ENCODE results near the gene AACS.

Gene AACS

DNA sequence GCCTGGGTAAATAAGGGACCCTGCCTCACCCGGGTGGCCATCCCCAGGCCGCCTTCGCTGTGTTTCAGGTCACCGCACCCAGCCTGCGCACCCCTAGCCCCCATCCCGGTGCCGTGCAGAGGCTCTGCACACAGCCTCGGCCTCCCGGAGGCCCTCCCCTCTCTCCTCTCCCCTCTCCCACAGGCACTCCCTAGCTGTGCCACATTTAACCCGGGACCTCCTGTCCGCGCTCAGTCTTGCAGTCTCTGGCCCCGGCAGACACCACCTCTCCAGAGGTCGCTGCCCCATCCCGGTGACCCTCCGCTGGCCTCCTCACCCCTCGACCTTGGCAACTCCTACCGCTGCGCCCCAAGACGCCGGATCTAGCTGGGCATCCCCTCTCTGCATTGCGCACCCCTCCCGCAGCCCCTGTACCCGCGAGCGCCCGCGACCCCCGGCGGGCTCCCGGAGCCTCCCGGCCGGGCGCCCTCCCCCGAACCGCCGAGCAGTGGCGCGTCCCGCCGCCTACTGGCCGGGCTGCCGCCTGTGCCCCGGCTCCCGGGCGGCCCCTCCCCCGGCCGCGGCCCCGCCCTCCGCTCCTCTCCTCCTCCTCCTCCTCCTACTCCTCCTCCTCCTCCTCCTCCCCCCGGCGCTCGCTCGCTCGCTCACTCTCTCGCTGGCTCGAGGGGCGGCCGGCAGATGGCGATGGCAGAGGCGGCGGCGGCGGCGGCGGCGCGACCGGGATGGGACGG, 120.7 kb downstream of the AACS start, which contains the start of gene TMEM132B:
TMEM132B (plus strand) TSS at position 647 of the 731 bp plus-strand sequence.
- TF ChIP-seq FOXP2 (optimal IDR thresholded peaks at IDR 0.05; ENCODE audit: borderline replicate concordance, extremely low read depth, extremely low read length, insufficient read depth) (no peak), SIN3A (IDR thresholded peaks at IDR 0.05; ENCODE audit: borderline replicate concordance, insufficient read depth, low read length) (no peak), TAF1 (IDR thresholded peaks at IDR 0.05; ENCODE audit: borderline replicate concordance, insufficient read depth, low read length) (no peak), POLR2AphosphoS5 (IDR thresholded peaks at IDR 0.05; ENCODE audit: low read depth, low read length) (no peak)
- TF ChIP-seq, protein P1, sequence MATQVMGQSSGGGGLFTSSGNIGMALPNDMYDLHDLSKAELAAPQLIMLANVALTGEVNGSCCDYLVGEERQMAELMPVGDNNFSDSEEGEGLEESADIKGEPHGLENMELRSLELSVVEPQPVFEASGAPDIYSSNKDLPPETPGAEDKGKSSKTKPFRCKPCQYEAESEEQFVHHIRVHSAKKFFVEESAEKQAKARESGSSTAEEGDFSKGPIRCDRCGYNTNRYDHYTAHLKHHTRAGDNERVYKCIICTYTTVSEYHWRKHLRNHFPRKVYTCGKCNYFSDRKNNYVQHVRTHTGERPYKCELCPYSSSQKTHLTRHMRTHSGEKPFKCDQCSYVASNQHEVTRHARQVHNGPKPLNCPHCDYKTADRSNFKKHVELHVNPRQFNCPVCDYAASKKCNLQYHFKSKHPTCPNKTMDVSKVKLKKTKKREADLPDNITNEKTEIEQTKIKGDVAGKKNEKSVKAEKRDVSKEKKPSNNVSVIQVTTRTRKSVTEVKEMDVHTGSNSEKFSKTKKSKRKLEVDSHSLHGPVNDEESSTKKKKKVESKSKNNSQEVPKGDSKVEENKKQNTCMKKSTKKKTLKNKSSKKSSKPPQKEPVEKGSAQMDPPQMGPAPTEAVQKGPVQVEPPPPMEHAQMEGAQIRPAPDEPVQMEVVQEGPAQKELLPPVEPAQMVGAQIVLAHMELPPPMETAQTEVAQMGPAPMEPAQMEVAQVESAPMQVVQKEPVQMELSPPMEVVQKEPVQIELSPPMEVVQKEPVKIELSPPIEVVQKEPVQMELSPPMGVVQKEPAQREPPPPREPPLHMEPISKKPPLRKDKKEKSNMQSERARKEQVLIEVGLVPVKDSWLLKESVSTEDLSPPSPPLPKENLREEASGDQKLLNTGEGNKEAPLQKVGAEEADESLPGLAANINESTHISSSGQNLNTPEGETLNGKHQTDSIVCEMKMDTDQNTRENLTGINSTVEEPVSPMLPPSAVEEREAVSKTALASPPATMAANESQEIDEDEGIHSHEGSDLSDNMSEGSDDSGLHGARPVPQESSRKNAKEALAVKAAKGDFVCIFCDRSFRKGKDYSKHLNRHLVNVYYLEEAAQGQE (IDR thresholded peaks at IDR 0.05; ENCODE audit: insufficient read depth in 1 of 2, low read depth in 2 of 2, low read length in 2 of 2), result no peak

DNA sequence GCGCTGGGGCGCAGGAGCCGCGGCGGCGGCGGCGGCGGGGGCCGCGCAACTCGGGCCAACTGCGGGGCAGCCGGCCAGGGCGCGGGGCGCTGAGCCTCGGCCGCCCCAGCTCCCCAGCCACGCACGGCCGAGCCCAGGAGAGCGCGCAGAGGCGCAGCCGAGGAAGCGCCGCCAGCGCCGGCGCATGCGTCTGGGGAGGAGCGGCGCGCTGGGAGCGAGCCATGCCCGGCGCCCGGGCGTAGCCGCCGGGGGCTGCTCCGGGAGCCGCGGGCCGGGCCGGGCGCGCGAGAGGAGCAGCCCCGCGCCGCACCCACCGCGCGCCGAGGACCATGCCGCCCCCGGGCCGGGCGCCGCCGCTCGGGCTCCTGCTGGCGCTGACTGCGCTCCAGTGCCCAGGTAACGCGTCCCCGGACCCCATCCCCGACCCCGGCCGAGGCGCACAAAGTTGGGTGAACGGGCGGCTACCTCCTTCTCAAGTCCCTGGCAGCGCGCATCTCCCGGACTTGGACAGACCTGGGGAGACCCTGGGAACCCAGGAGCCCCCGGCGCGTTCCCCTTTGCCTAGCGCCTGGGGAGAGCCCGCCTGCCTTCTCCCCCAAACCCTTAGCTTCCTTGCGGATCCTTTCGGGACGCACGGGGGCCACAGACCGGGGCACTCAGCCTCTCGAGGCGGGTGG, 121.4 kb downstream of the AACS start:
- TF ChIP-seq POLR2AphosphoS5 (IDR thresholded peaks at IDR 0.05; ENCODE audit: low read depth, low read length), result no peak
- TF ChIP-seq SIN3A (IDR thresholded peaks at IDR 0.05; ENCODE audit: borderline replicate concordance, insufficient read depth, low read length), result no peak
- no peak for TF ChIP-seq TAF1 (IDR thresholded peaks at IDR 0.05; ENCODE audit: borderline replicate concordance, insufficient read depth, low read length)
- no peak for TF ChIP-seq FOXP2 (optimal IDR thresholded peaks at IDR 0.05; ENCODE audit: borderline replicate concordance, extremely low read depth, extremely low read length, insufficient read depth)
- TF ChIP-seq, protein P1 (IDR thresholded peaks at IDR 0.05; ENCODE audit: insufficient read depth in 1 of 2, low read depth in 2 of 2, low read length in 2 of 2), result no peak

DNA sequence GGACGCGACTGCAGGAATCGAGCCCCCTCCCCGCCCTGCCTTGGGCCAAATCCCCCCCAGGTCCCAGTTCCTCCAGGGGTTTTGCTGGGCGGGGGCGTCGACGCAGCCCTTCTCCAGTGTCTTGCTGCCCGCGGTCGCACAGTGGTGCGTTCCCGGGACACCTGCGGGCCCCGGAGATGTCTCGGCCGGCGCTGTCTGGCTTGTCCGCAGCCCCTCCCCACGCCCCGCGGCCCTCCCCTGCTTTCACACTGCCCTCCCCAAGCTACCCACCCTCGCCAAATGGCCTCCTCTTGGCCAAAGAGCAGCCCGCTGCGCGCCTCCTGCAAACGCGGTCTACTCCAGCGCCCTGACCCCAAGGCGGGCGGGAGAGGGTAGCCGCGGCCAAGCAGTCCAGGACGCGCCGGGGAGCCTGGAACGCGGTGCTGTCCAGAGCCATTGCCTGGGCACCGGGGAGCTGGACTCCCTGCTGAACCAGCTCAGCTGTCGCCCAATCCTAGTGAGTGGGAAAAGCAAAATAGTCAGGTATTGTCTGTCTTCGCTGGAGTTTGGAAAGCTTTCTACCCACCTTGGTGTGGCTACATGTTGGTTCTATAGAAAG, 122.0 kb downstream of the AACS start:
- TF ChIP-seq SIN3A (IDR thresholded peaks at IDR 0.05; ENCODE audit: borderline replicate concordance, insufficient read depth, low read length), result no peak
- TF ChIP-seq POLR2AphosphoS5 (IDR thresholded peaks at IDR 0.05; ENCODE audit: low read depth, low read length), result no peak
- TF ChIP-seq TAF1 (IDR thresholded peaks at IDR 0.05; ENCODE audit: borderline replicate concordance, insufficient read depth, low read length), result no peak
- TF ChIP-seq, protein P1 (IDR thresholded peaks at IDR 0.05; ENCODE audit: insufficient read depth in 1 of 2, low read depth in 2 of 2, low read length in 2 of 2), result no peak
- no peak for TF ChIP-seq FOXP2 (optimal IDR thresholded peaks at IDR 0.05; ENCODE audit: borderline replicate concordance, extremely low read depth, extremely low read length, insufficient read depth)

DNA sequence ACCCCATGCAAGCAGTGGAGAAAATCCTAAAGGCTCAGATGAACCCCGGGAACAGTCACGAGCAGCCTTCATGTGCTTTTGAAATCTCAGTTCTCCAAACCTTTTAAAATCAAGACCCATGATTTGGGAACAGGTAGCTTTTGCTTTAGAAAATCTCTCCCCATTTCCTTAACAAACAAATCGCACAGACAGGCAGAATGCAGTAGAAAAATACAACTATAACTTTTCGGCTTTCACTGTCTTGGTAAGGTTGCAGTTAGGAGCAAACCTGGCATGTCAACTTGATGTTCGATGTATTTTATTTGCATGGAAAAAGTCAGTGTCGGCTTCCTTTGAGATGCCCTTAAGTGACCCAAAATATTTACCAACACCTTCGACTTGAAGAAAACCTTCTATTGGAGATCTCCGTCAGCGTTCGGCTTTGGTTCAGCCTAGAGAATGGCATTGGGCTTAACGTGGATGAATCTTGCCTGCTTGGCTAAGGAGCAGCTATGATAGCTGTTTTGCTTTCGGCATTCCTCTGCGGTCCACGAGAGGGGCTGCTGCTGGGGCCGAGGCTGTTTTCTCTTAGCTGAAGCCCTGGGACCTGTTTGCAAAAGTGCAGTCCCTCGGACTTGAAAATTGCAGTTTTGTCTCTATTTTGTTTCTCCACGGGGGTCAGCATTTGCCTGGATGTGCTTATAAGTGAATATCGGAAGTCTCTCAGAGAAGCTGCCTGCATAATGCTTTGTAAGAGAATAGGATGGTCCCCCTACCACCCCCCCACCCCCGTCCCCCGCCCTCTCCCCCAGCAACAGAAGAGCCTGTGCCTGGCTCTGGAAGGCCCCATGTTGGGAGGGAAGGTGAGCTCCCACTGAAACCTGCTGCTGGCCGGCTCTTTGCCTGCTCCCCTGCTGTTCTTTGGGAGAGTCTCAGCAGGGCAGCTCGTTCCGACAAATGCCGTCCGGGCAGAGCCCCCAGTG, 122.8 kb downstream of the AACS start:
- TF ChIP-seq SIN3A (IDR thresholded peaks at IDR 0.05; ENCODE audit: borderline replicate concordance, insufficient read depth, low read length), result no peak
- TF ChIP-seq TAF1 (IDR thresholded peaks at IDR 0.05; ENCODE audit: borderline replicate concordance, insufficient read depth, low read length), result no peak
- TF ChIP-seq, protein P1 (IDR thresholded peaks at IDR 0.05; ENCODE audit: insufficient read depth in 1 of 2, low read depth in 2 of 2, low read length in 2 of 2), result no peak
- TF ChIP-seq FOXP2 (optimal IDR thresholded peaks at IDR 0.05; ENCODE audit: borderline replicate concordance, extremely low read depth, extremely low read length, insufficient read depth), result no peak
- no peak for TF ChIP-seq POLR2AphosphoS5 (IDR thresholded peaks at IDR 0.05; ENCODE audit: low read depth, low read length)

Data from PFSK-1 (cell line).